Ishikawa (cell line): ENCODE results near the gene SMU1.

ENCODE experiments used
- CEBPB ChIP-seq: IDR thresholded peaks from 2 replicates; pipeline ENCODE4 v1.6.1; 2012
- CREB1 ChIP-seq: IDR thresholded peaks from 2 replicates; pipeline ENCODE4 v1.6.1; 2012; ENCODE audit warnings: low read depth
- EGR1 ChIP-seq: IDR thresholded peaks from 2 replicates; pipeline ENCODE4 v1.6.1; 2012
- EP300 ChIP-seq: IDR thresholded peaks from 2 replicates; pipeline ENCODE4 v1.6.1; 2012; ENCODE audit warnings: borderline replicate concordance
- FOXM1 ChIP-seq: IDR thresholded peaks from 2 replicates; pipeline ENCODE4 v1.6.1; 2012; ENCODE audit warnings: low read depth, borderline replicate concordance
- MAX ChIP-seq: IDR thresholded peaks from 2 replicates; pipeline ENCODE4 v1.6.1; 2012
- NFIC ChIP-seq: IDR thresholded peaks from 2 replicates; pipeline ENCODE4 v1.6.1; 2012
- RAD21 ChIP-seq: IDR thresholded peaks from 2 replicates; pipeline ENCODE4 v1.6.1; 2012; ENCODE audit warnings: low read depth
- REST ChIP-seq: IDR thresholded peaks from 2 replicates; pipeline ENCODE4 v1.6.1; 2012; ENCODE audit warnings: low read depth, mild to moderate bottlenecking
- TAF1 ChIP-seq: IDR thresholded peaks from 2 replicates; pipeline ENCODE4 v1.6.1; 2012; ENCODE audit warnings: low read depth, mild to moderate bottlenecking
- TCF12 ChIP-seq: IDR thresholded peaks from 2 replicates; pipeline ENCODE4 v1.6.1; 2012; ENCODE audit warnings: low read depth
- TEAD4 ChIP-seq: IDR thresholded peaks from 2 replicates; pipeline ENCODE4 v1.6.1; 2012
- USF1 ChIP-seq: IDR thresholded peaks from 2 replicates; pipeline ENCODE4 v1.6.1; 2012
- YY1 ChIP-seq: IDR thresholded peaks from 2 replicates; pipeline ENCODE4 v1.6.1; 2012; ENCODE audit warnings: low read depth
- ZBTB7A ChIP-seq: IDR thresholded peaks from 2 replicates; pipeline ENCODE4 v1.6.1; 2012; ENCODE audit warnings: low read depth

Gene SMU1

GRCh38 chr9:33029231-33029786 is 47.2 kb downstream of the SMU1 start:
- TF ChIP-seq REST (no peak), EP300 (no peak), RAD21 (no peak), YY1 (no peak), CREB1 (no peak), FOXM1 (no peak), NFIC (no peak), TCF12 (no peak)

- TF ChIP-seq USF1 (no peak), ZBTB7A (peak; percentile 91)
Measured at GRCh38 chr9:33025572-33026342, 50.7 kb downstream of the SMU1 start.

GRCh38 chr9:33024966-33025571 is 51.4 kb downstream of the SMU1 start, which contains the start of gene DNAJA1:
TSS of gene DNAJA1 (plus strand) at chr9:33025273. CDS start at chr9:33026485, 1,212 bp downstream.
- TF ChIP-seq CREB1 (peak; percentile 67; the same call in 1 of the 2 replicates), MAX (peak; percentile 80), EGR1 (peak; percentile 92), TAF1 (peak; percentile 94), TCF12 (peak; percentile 37; the same call in 1 of the 2 replicates), CEBPB (no peak), REST (no peak), USF1 (no peak), NFIC (no peak), EP300 (peak; percentile 34; the same call in 1 of the 2 replicates)

- TF ChIP-seq ZBTB7A (no peak; the same call in 1 of the 2 replicates), TEAD4 (no peak), RAD21 (no peak), USF1 (no peak), FOXM1 (no peak), EGR1 (no peak), CEBPB (no peak), REST (no peak), MAX (no peak), YY1 (no peak), TCF12 (no peak), NFIC (no peak), CREB1 (no peak), TAF1 (no peak), EP300 (no peak)
Measured at GRCh38 chr9:33024126-33024965, 52.1 kb downstream of the SMU1 start.
